HG02623 (cell line): ENCODE data around the gene SMARCD3.

ENCODE experiments used
- ATAC-seq: cut with Tn5 transposase; IDR thresholded peaks from one replicate; pipeline ENCODE4 v1.9.1; 2021; ENCODE audit warnings: moderate library complexity; ENCODE audit not compliant: unreplicated experiment

SMARCD3 gene

GRCh38 chr7:151213826-151214225 lies 34.7 kb downstream of the SMARCD3 start:
- ATAC-seq: no peak

GRCh38 chr7:151212626-151213025 lies 35.9 kb downstream of the SMARCD3 start:
- no peak for ATAC-seq

- no peak for ATAC-seq
These were observed 37.2 kb downstream of the SMARCD3 start for GRCh38 chr7:151211155-151211772.

GRCh38 chr7:151210087-151210854 lies 38.2 kb downstream of the SMARCD3 start, which contains the start of gene H2BK1:
Gene H2BK1 (minus strand): TSS chr7:151210488. CDS start chr7:151210318, 170 bp downstream.
- ATAC-seq: no peak

GRCh38 chr7:151209588-151209987 lies 38.9 kb downstream of the SMARCD3 start:
- ATAC-seq: no peak

- no peak for ATAC-seq
These were observed 40.1 kb downstream of the SMARCD3 start for GRCh38 chr7:151208253-151208862.

GRCh38 chr7:151207804-151208203 lies 40.7 kb downstream of the SMARCD3 start:
- no peak for ATAC-seq

- no peak for ATAC-seq
These were observed 41.2 kb downstream of the SMARCD3 start for GRCh38 chr7:151207315-151207714.

- no peak for ATAC-seq
These were observed 41.6 kb downstream of the SMARCD3 start for GRCh38 chr7:151206914-151207313.

- ATAC-seq: no peak
These were observed 42.8 kb downstream of the SMARCD3 start for GRCh38 chr7:151205730-151206129.

GRCh38 chr7:151204383-151205032 lies 44.0 kb downstream of the SMARCD3 start:
- ATAC-seq: no peak

- ATAC-seq: no peak
These were observed 45.7 kb downstream of the SMARCD3 start for GRCh38 chr7:151202836-151203235.

- no peak for ATAC-seq
These were observed 46.7 kb downstream of the SMARCD3 start for GRCh38 chr7:151201751-151202150.

- no peak for ATAC-seq
These were observed 47.1 kb downstream of the SMARCD3 start for GRCh38 chr7:151201344-151201743.

- ATAC-seq: no peak
These were observed 49.3 kb downstream of the SMARCD3 start for GRCh38 chr7:151198945-151199848.

- ATAC-seq: no peak
These were observed 50.6 kb downstream of the SMARCD3 start for GRCh38 chr7:151197932-151198331.

- ATAC-seq: no peak
These were observed 52.7 kb downstream of the SMARCD3 start for GRCh38 chr7:151195616-151196450.

- no peak for ATAC-seq
These were observed 54.3 kb downstream of the SMARCD3 start for GRCh38 chr7:151194188-151194587.

- ATAC-seq: no peak
These were observed 55.1 kb downstream of the SMARCD3 start for GRCh38 chr7:151193203-151193978.
